GM12865 (cell line): Measurements from ENCODE around the gene LRRC32.

ENCODE experiments used
- DNase-seq: peaks from one replicate; pipeline ENCODE4 v3.0.0; 2010; ENCODE audit warnings: low read depth
- H3K4me3 ChIP-seq: 2 replicates; pipeline ENCODE4 v1.5.1; 2011; ENCODE audit warnings: mild to moderate bottlenecking, low read depth, low read length, control low read depth
- CTCF ChIP-seq: IDR thresholded peaks from 2 replicates; pipeline ENCODE4 v1.5.1; 2011; ENCODE audit warnings: low read length, control low read depth, low read depth, inconsistent platforms; ENCODE audit not compliant: insufficient read depth; ENCODE audit errors: missing control alignments

The LRRC32 gene

GRCh38 chr11:76627606-76628005, 42.9 kb downstream of the LRRC32 start:
- no peak for DNase-seq
- TF ChIP-seq CTCF: no peak
- no peak overlapping the region for H3K4me3 ChIP-seq

- no peak overlapping the region for H3K4me3 ChIP-seq
- DNase-seq: peak; percentile 93
- TF ChIP-seq CTCF: no peak
Measured at GRCh38 chr11:76626921-76627401, 43.6 kb downstream of the LRRC32 start.

- H3K4me3 ChIP-seq: no peak overlapping the region
- TF ChIP-seq CTCF: no peak
- DNase-seq: no peak
Measured at GRCh38 chr11:76626266-76626665, 44.3 kb downstream of the LRRC32 start.

DNA sequence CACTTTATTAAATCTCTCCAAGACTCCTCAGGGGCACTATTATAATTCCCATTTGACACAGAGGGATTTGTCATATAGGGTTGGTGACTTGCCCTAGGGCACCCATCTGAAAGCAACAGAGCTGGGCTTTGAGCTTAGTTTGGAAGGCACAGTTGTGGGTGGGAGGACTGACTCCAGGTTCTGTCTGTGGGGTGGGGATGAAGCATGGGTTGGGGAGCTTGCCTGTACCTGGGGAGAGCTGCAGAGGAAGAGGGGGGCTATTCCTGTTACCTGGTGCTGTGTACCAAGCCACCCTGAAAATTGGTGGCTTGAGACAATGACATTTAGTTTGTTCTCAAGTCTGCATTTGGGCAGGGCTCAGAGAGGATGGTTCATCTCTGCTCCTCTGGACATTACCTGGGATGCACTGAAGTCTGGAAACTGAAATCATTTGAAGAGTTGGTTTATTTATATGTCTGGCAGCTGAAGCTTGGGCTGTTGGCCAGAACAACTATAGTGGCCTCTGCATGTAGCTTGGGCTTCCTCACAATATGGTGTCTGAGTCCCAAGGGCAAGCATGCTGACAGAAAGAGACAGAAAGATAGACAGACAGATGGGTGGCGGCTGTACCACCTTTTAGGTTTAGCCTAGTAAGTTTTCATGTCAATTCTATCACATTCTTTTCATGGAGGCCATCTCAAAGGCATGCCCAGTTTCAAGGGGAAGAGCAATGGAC, 44.9 kb downstream of the LRRC32 start:
- no peak for DNase-seq
- no peak overlapping the region for H3K4me3 ChIP-seq
- no peak for TF ChIP-seq CTCF

GRCh38 chr11:76624500-76625379, 45.8 kb downstream of the LRRC32 start:
- no peak for DNase-seq
- TF ChIP-seq CTCF: no peak
- no peak overlapping the region for H3K4me3 ChIP-seq

DNA sequence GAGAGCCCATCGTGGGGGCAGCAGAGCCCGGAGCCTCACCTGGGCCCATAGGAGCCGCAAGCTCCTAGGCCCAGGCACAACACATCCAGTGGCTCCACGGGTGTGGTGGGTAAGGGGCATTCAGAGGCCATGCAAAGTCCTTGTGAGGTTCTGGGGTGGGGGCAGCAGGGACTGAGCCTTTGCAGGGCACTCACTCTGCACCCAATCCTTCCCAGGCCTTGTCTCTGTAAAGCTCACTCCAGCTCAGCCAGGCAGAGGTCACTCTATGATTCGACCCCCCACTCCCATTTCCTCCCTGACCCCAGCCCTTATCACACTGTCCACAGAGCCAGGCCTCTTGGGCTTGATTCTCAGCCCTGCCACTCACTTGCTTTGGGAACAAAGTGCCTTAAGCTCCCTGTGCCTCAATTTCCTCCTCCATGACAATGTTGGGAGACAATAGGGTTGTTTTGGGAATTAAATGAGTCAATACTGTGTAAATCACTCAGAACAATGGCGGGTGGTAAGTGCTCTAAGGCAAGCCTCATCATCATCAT, 46.6 kb downstream of the LRRC32 start:
- DNase-seq: no peak
- H3K4me3 ChIP-seq: no peak overlapping the region

More for the DNA sequence above, 46.6 kb downstream of the LRRC32 start:
- TF ChIP-seq CTCF: no peak
